Bronchial epithelial cell (primary cell): ENCODE results near the gene RAP1GAP2. TPM values are rescaled to one million over a fixed set of nuclear protein-coding genes. Genes with fewer than 3 reads are reported as not detected.
"Not testable (repeated sequence)": the region's sequence is repeated elsewhere in the genome, so short reads cannot be mapped to it uniquely, and the experiment has no call there.

Experiments used
- DNase-seq: peaks from one replicate; pipeline ENCODE4 v3.0.0-alpha.2; 2010; ENCODE audit warnings: low read depth
- FAIRE-seq: peaks from 2 replicates; lab custom pipeline; 2011; peaks lifted over from hg19 to GRCh38; lab: Jason Lieb, UNC
- H3K27me3 ChIP-seq: 2 replicates; pipeline ENCODE4 v1.5.1; 2011; ENCODE audit warnings: low read length; ENCODE audit not compliant: control insufficient read depth, insufficient read depth
- H3K36me3 ChIP-seq: 2 replicates; pipeline ENCODE4 v1.5.1; 2011; ENCODE audit warnings: low read length; ENCODE audit not compliant: control insufficient read depth, insufficient read depth
- H3K4me3 ChIP-seq: 2 replicates; pipeline ENCODE4 v1.5.1; 2011; ENCODE audit warnings: mild to moderate bottlenecking, low read depth, low read length, control low read depth
- CTCF ChIP-seq: IDR thresholded peaks from 2 replicates; pipeline ENCODE4 v1.5.1; 2011; ENCODE audit warnings: mild to moderate bottlenecking, moderate library complexity, low read length, control low read depth, inconsistent platforms; ENCODE audit not compliant: insufficient read depth, severe bottlenecking
- total RNA-seq: library from RNA; depleted of rRNA; stranded (reverse); fragments of >200 nt; gene quantifications from 2 replicates; pipeline ENCODE4 v1.2.1, GENCODE V29; 2014

RAP1GAP2 gene
- total RNA-seq, 1 donor from 2014 or later, result 15.0 TPM

- TF ChIP-seq CTCF, result no peak
- FAIRE-seq (no peak), DNase-seq (no peak)
- Histone ChIP-seq H3K4me3 (no peak overlapping the region), H3K36me3 (no peaks in the 10 kb centered on the region), H3K27me3 (no peaks in the 10 kb centered on the region)
These were observed 185.1 kb downstream of the RAP1GAP2 start for GRCh38 chr17:2981325-2981724.

- DNase-seq (no peak), FAIRE-seq (no peak)
- Histone ChIP-seq H3K36me3 (peaks cover 2% of the 10 kb centered on the region), H3K27me3 (no peaks in the 10 kb centered on the region), H3K4me3 (no peak overlapping the region)
- no peak for TF ChIP-seq CTCF
These were observed 186.6 kb downstream of the RAP1GAP2 start for GRCh38 chr17:2982854-2983253.

GRCh38 chr17:2983255-2983654 lies 187.0 kb downstream of the RAP1GAP2 start:
- H3K4me3 ChIP-seq, result no peak overlapping the region
- no peaks in the 10 kb centered on the region for H3K27me3 ChIP-seq
- DNase-seq (no peak), FAIRE-seq (no peak)
- H3K36me3 ChIP-seq, result peaks cover 2% of the 10 kb centered on the region
- no peak for TF ChIP-seq CTCF

GRCh38 chr17:2985318-2985717 lies 189.1 kb downstream of the RAP1GAP2 start:
- no peaks in the 10 kb centered on the region for H3K27me3 ChIP-seq
- no peak for FAIRE-seq
- peaks cover 2% of the 10 kb centered on the region for H3K36me3 ChIP-seq
- H3K4me3 ChIP-seq, result no peak overlapping the region
- no peak for TF ChIP-seq CTCF
- DNase-seq, result no peak

GRCh38 chr17:2986925-2987324 lies 190.7 kb downstream of the RAP1GAP2 start:
- TF ChIP-seq CTCF, result no peak
- H3K36me3 ChIP-seq, result peaks cover 3% of the 10 kb centered on the region
- no peaks in the 10 kb centered on the region for H3K27me3 ChIP-seq
- FAIRE-seq, result no peak
- no peak for DNase-seq
- H3K4me3 ChIP-seq, result no peak overlapping the region

- not testable (repeated sequence) for H3K4me3 ChIP-seq, FAIRE-seq, H3K27me3 ChIP-seq, H3K36me3 ChIP-seq, DNase-seq
These were observed 193.2 kb downstream of the RAP1GAP2 start for GRCh38 chr17:2989396-2989795.
